SK-N-SH (cell line): ENCODE data around the gene LIN9. TPM values are rescaled to one million over a fixed set of nuclear protein-coding genes. Genes with fewer than 3 reads are reported as not detected.

Source experiments
- CTCF ChIA-PET: fragments of 300-600, 350-600 bp; formaldehyde crosslinking; extraction: SDS; loops from one replicate; lab custom pipeline; 2021; lab: Yijun Ruan, JAX
- POLR2A ChIA-PET: fragments of 350-600 bp; sonication (Branson Sonifier 250); formaldehyde crosslinking; extraction: SDS; loops from one replicate; lab custom pipeline; 2020; ENCODE audit warnings: antibody characterized with exemption, inconsistent platforms; lab: Yijun Ruan, JAX
- DNase-seq: peaks from one replicate; pipeline ENCODE4 v3.0.0; 2012
- H2AFZ ChIP-seq: fragments of 200-600 bp; sonication (generic); 2 replicates; pipeline ENCODE4 v1.8.1; 2016; ENCODE audit warnings: antibody characterized with exemption, mild to moderate bottlenecking, low read depth
- H3F3A ChIP-seq: fragments of 200-600 bp; sonication (generic); replicated peaks from 2 replicates; pipeline ENCODE3; 2016; ENCODE audit warnings: antibody characterized with exemption, mild to moderate bottlenecking; ENCODE audit not compliant: insufficient read depth
- H3K27ac ChIP-seq, 2 experiments: fragments of 200-500 bp in 1 of 2; fragments of 200-600 bp in 1 of 2; sonication (Bioruptor generic) in 1 of 2; sonication (generic), shearing (Covaris generic) in 1 of 2; 2 replicates each; pipeline versions ENCODE4 v1.5.1 to v1.6.1; 2014 to 2016; ENCODE audit warnings: low read depth in 2 of 2, inconsistent platforms in 1 of 2, low read length in 1 of 2, mild to moderate bottlenecking in 1 of 2, mixed read lengths in 1 of 2
- H3K27me3 ChIP-seq: fragments of 200-600 bp; sonication (generic), shearing (Covaris generic); 2 replicates; pipeline ENCODE4 v1.6.1; 2016; ENCODE audit warnings: mixed run types; ENCODE audit not compliant: insufficient read depth
- H3K36me3 ChIP-seq, 2 experiments: fragments of 200-500 bp in 1 of 2; fragments of 200-600 bp in 1 of 2; sonication (Bioruptor generic) in 1 of 2; sonication (generic) in 1 of 2; replicated peaks in 1 of 2; 2 replicates each; pipeline versions ENCODE3 to v1.5.1; 2014 to 2016; ENCODE audit warnings: low read length in 1 of 2, mild to moderate bottlenecking in 1 of 2; ENCODE audit not compliant: insufficient read depth in 2 of 2, control insufficient read depth in 1 of 2
- H3K4me1 ChIP-seq, 2 experiments: fragments of 200-500 bp in 1 of 2; fragments of 200-600 bp in 1 of 2; sonication (Bioruptor generic) in 1 of 2; sonication (generic), shearing (Covaris generic) in 1 of 2; 2 replicates each; pipeline versions ENCODE4 v1.5.1 to v1.6.1; 2014 to 2016; ENCODE audit warnings: low read depth in 1 of 2, low read length in 1 of 2, mixed run types in 1 of 2; ENCODE audit not compliant: insufficient read depth in 2 of 2, control insufficient read depth in 1 of 2
- H3K4me2 ChIP-seq: fragments of 200-600 bp; sonication (generic), shearing (Covaris generic); 2 replicates; pipeline ENCODE4 v1.6.1; 2017; ENCODE audit warnings: mixed run types
- H3K4me3 ChIP-seq, 2 experiments: fragments of 200-500 bp in 1 of 2; fragments of 200-600 bp in 1 of 2; sonication (Bioruptor generic) in 1 of 2; sonication (generic), shearing (Covaris generic) in 1 of 2; 2 replicates each; pipeline versions ENCODE4 v1.5.1 to v1.8.1; 2014 to 2016; ENCODE audit warnings: low read depth in 2 of 2, inconsistent platforms in 1 of 2, low read length in 1 of 2, mild to moderate bottlenecking in 1 of 2, mixed read lengths in 1 of 2, moderate library complexity in 1 of 2
- H3K79me2 ChIP-seq: fragments of 200-600 bp; sonication (generic); 2 replicates; pipeline ENCODE4 v1.8.1; 2017; ENCODE audit warnings: mild to moderate bottlenecking; ENCODE audit not compliant: insufficient read depth
- H3K9ac ChIP-seq: fragments of 200-600 bp; sonication (generic); 2 replicates; pipeline ENCODE4 v1.6.1; 2017; ENCODE audit warnings: mixed run types
- H3K9me2 ChIP-seq: fragments of 200-600 bp; sonication (generic); 2 replicates; pipeline ENCODE4 v1.6.1; 2017; ENCODE audit warnings: mixed run types
- H3K9me3 ChIP-seq: fragments of 200-600 bp; sonication (generic); 2 replicates; pipeline ENCODE4 v1.6.1; 2017; ENCODE audit warnings: mixed run types, mild to moderate bottlenecking, moderate library complexity
- H4K20me1 ChIP-seq: fragments of 200-600 bp; sonication (generic); 2 replicates; pipeline ENCODE4 v1.6.1; 2017; ENCODE audit warnings: mild to moderate bottlenecking, mixed run types; ENCODE audit not compliant: insufficient read depth
- EP300 ChIP-seq, 2 experiments: IDR thresholded peaks; 2 replicates each; pipeline versions ENCODE4 v1.4.0 to v1.6.1; 2012; ENCODE audit warnings: borderline replicate concordance in 1 of 2, low read depth in 1 of 2, low read length in 1 of 2
- FOSL2 ChIP-seq: IDR thresholded peaks from 2 replicates; pipeline ENCODE4 v1.4.0; 2012; ENCODE audit warnings: low read depth, mild to moderate bottlenecking, moderate library complexity, borderline replicate concordance
- FOXJ3 ChIP-seq: sonication (generic); formaldehyde crosslinking; IDR thresholded peaks from 2 replicates; pipeline ENCODE4 v1.5.1; 2020; ENCODE audit warnings: mild to moderate bottlenecking, missing genetic modification reagents
- GATA2 ChIP-seq: sonication (generic); formaldehyde crosslinking; IDR thresholded peaks from 2 replicates; pipeline ENCODE4 v1.5.0; 2020; ENCODE audit warnings: mild to moderate bottlenecking, missing genetic modification reagents
- IRF3 ChIP-seq: fragments of 150-350 bp; IDR thresholded peaks from 2 replicates; pipeline ENCODE4 v1.6.1; 2016; ENCODE audit warnings: mild to moderate bottlenecking, low read depth, low read length
- JUND ChIP-seq: IDR thresholded peaks from 2 replicates; pipeline ENCODE4 v1.4.0; 2012
- MXI1 ChIP-seq: IDR thresholded peaks from 2 replicates; pipeline ENCODE4 v1.6.1; 2012; ENCODE audit warnings: mild to moderate bottlenecking, low read depth, low read length, improper control_type of control experiment
- POLR2AphosphoS5 ChIP-seq: IDR thresholded peaks from 2 replicates; pipeline ENCODE4 v1.6.1; 2012; ENCODE audit warnings: low read depth, low read length
- RFX5 ChIP-seq: IDR thresholded peaks from 2 replicates; pipeline ENCODE4 v1.6.1; 2012; ENCODE audit warnings: mild to moderate bottlenecking, improper control_type of control experiment, low read length
- RXRA ChIP-seq: IDR thresholded peaks from 2 replicates; pipeline ENCODE4 v1.4.0; 2012; ENCODE audit warnings: low read depth, mild to moderate bottlenecking, borderline replicate concordance
- SIN3A ChIP-seq: IDR thresholded peaks from 2 replicates; pipeline ENCODE4 v1.6.1; 2012; ENCODE audit warnings: low read depth, mild to moderate bottlenecking, low read length, moderate library complexity, borderline replicate concordance
- SMC3 ChIP-seq: IDR thresholded peaks from 2 replicates; pipeline ENCODE4 v1.6.1; 2012; ENCODE audit warnings: low read depth, low read length, improper control_type of control experiment
- USF2 ChIP-seq: fragments of 150-350 bp; IDR thresholded peaks from 2 replicates; pipeline ENCODE4 v1.6.1; 2017; ENCODE audit warnings: antibody characterized with exemption, low read length, low read depth, borderline replicate concordance
- ZBTB33 ChIP-seq: IDR thresholded peaks from 2 replicates; pipeline ENCODE4 v1.4.0; 2012; ENCODE audit warnings: low read depth, borderline replicate concordance
- WGBS: methylation state at CpG from one replicate; pipeline ENCODE4 v1.1.6; 2017; ENCODE audit warnings: low lambda C conversion rate; 5-methylcytosine and 5-hydroxymethylcytosine counted together
- polyA plus RNA-seq, 3 experiments: library from polyadenylated mRNA; depleted of rRNA; stranded (reverse); fragments of >200 nt; gene quantifications; 2 replicates each; pipeline ENCODE4 v1.2.3, GENCODE V29; 2012

Gene LIN9
- polyA plus RNA-seq, 1 of the 3 experiments (the other 2 are of a cell fraction) = 1.7 TPM

GRCh38 chr1:226250511-226250910 is 58.5 kb downstream of the LIN9 start:
- Histone ChIP-seq H3F3A (no peaks in the 10 kb centered on the region), H3K79me2 (no peaks in the 10 kb centered on the region), H3K27ac (no peak overlapping the region), H3K4me3 (no peak overlapping the region), H3K27me3 (no peaks in the 10 kb centered on the region), H4K20me1 (no peaks in the 10 kb centered on the region), H3K36me3 (peaks cover 0 to 7% of the 10 kb centered on the region in 2 experiments), H2AFZ (no peak overlapping the region), H3K9me3 (no peaks in the 10 kb centered on the region), H3K4me2 (no peak overlapping the region), H3K9me2 (no peaks in the 10 kb centered on the region), H3K4me1 (no peaks in the 10 kb centered on the region; a peak in 1 of 4 replicates), H3K9ac (no peak overlapping the region)
- 100% methylated on average over 1 of the region's 1 CpG for WGBS
- DNase-seq = no peak
- ChIA-PET CTCF (no interaction called here), POLR2A (no interaction called here)
- TF ChIP-seq MXI1 (no peak), RXRA (no peak)

GRCh38 chr1:226248796-226249195 is 60.2 kb downstream of the LIN9 start:
- H3K4me1 ChIP-seq = no peaks in the 10 kb centered on the region; a peak in 1 of 4 replicates
- H3K79me2 ChIP-seq = no peaks in the 10 kb centered on the region
- TF ChIP-seq FOSL2 (no peak), SIN3A (no peak), IRF3 (no peak), USF2 (no peak), POLR2AphosphoS5 (no peak), EP300 (IDR thresholded peaks at IDR 0.05; ENCODE audit: borderline replicate concordance in 1 of 2, low read depth in 1 of 2, low read length in 1 of 2) (no peak), MXI1 (no peak), RFX5 (no peak), FOXJ3 (CRISPR knock-in tag) (no peak), GATA2 (no peak), SMC3 (no peak), JUND (no peak), ZBTB33 (no peak)
- TF ChIP-seq, all 33 proteins: peak for 0
- Histone ChIP-seq H3K27ac (peak overlapping the region in 1 of 2 experiments; percentile 2; a peak in 1 of 4 replicates), H3K27me3 (no peaks in the 10 kb centered on the region), H2AFZ (no peak overlapping the region), H3K36me3 (peaks cover 3 to 10% of the 10 kb centered on the region in 2 experiments), H3K9ac (no peak overlapping the region), H3F3A (peaks cover 6% of the 10 kb centered on the region), H3K4me2 (no peak overlapping the region), H3K9me2 (no peaks in the 10 kb centered on the region), H3K4me3 (no peak overlapping the region), H4K20me1 (no peaks in the 10 kb centered on the region), H3K9me3 (no peaks in the 10 kb centered on the region)
- no peak for DNase-seq
- ChIA-PET CTCF (interaction anchor here (0.8 kb wide), 1 partner anchor 184 kb away, joined by 3 read pairs; no protein-coding TSS in a partner anchor), POLR2A (no interaction called here)
- 77% methylated on average over 3 of the region's 3 CpGs for WGBS
